ENCODE results near the gene LTC4S. TPM values are rescaled to one million over a fixed set of nuclear protein-coding genes. Genes with fewer than 3 reads are reported as not detected.
"Not testable (repeated sequence)": the region's sequence is repeated elsewhere in the genome, so short reads cannot be mapped to it uniquely, and the experiment has no call there.

Gene LTC4S, protein sequence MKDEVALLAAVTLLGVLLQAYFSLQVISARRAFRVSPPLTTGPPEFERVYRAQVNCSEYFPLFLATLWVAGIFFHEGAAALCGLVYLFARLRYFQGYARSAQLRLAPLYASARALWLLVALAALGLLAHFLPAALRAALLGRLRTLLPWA
- total RNA-seq = 13.7 TPM

DNA sequence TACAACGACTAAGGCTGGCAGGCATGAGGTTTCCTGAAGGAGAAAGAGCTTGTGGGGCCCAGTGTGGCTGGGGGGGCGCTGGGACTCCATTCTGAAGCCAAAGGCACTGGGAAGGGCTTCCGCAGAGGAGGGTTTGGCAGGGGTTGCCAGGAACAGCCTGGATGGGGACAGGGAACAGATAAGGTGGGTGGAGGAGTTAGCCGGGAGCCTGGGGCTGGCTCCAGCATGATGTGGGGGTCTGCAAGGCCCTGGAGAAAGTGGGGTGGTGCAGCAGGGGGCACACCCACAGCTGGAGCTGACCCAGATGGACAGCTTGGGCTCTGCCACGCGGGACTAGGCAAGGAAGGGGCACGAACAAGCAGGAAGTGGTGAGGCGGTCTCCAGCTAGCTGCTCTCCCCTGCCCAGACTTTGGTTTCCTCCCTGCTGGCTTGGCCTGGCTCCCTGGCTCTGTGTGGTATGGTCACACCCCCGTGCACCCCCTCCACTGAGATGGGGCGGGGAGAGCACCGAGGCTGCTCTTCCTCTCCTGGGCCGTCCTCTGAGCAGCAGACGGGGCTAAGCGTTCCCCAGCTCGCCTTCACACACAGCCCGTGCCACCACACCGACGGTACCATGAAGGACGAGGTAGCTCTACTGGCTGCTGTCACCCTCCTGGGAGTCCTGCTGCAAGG is at the start of gene LTC4S:
TSS of gene LTC4S (plus strand) at position 519 of the 672 bp plus-strand sequence. CDS start at position 614, 95 bp downstream.
- peak; percentile 88 for DNase-seq (ENCODE audit: low spot score)

GRCh38 chr5:179744106-179744505 is 49.7 kb upstream of the LTC4S start:
- not testable (repeated sequence) for DNase-seq (ENCODE audit: low spot score)

- DNase-seq (ENCODE audit: low spot score) = no peak
These were observed 46.9 kb upstream of the LTC4S start for GRCh38 chr5:179746872-179747271.

- no peak for DNase-seq (ENCODE audit: low spot score)
These were observed 46.0 kb upstream of the LTC4S start for GRCh38 chr5:179747811-179748210.

DNA sequence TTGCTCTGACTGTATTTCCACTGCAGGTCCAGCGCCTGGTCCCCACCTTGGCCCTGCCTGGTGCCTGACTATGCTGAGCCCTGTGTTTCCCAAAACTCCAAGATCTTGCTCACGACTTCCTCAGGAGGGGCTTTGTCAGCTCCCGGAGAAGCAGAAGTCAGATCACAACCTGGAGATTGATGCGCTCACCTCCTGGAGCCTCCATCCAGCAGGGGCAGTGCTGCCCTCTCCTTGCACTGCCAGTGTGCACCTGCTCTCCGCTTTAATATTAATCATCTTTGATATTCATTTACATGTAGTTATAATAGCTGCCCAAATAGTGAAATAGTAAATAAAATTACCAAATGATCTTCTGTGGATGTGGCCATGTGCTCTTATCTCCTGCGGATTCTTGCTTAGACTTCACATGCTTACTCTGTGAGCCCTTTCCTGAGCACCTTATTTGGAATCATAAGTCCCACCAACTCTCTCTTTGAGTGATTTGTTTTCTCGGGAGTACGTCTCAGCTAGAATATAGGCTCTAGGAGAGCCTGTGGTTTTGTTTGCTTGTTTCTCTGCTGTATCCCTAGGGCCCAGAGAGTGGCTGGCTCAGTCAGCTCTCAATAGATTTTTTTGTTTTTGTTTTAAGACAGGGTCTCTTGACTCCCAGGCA is 43.8 kb upstream of the LTC4S start:
- DNase-seq (ENCODE audit: low spot score) = no peak

- no peak for DNase-seq (ENCODE audit: low spot score)
These were observed 39.8 kb upstream of the LTC4S start for GRCh38 chr5:179753971-179754370.

- DNase-seq (ENCODE audit: low spot score) = no peak
These were observed 38.8 kb upstream of the LTC4S start for GRCh38 chr5:179755022-179755421.

DNA sequence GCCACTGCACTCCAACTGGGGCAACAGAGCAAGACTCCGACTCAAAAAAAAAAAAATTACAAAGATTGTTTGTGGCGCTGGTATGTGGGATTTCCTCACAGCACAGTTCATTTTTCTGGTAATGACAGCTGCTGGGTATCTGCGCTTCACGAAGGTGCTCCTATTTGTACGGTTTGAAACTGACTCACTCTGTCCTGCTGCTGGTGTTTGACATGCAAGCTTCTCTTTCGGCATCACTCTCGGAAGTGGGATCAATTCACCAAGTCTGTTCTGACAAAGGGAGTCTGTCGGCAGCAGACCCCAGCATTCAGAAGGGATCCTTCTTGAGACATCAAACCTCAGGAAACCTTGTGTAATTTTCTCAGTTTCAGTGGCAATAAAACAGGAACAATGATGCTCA is 34.8 kb upstream of the LTC4S start:
- DNase-seq (ENCODE audit: low spot score) = no peak

DNA sequence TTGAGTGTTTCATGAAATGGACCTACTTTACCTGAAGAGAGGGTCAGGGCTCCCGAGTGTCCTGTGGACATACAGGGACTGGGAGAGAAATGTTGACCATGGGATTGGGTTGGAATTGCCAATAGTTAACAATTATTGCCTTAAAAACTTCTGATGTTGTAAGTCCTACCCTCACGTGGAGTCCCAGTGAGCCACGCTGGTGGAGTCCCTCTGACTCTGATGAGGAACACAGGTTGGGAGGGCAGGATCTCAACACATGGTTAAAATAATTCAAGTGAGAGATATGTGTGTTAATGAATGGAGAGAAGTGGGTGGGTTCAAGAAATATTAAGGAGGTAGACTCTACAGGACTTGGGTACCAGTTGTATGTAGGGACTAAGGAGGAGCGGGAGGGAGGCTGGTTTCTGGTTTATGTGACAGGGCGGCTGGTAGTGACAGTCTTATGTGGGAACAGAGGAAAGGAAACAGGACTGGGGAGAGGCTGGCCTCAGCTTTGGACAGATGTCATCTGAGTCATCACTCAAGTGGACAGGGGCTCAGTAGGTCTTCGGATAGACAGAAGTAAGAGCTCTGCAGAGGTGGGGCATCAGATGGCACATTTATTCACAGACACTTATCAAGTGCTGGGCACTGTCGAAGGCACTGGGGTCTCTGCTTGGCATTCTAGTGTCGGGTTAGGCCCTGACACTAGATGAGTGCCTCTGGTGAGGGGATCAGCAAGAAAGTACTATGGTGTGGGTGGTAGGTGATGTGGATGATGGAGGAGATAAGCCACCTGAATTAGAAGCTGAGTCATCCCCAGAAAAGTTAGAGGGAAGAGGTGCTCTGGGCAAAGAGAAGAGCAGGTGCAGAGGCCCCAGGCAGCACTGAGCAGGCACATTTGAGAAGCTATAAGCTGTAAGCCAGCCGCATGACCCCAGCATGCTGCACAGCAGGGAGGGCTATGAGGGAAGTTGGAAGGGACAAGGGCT is 33.9 kb upstream of the LTC4S start:
- no peak for DNase-seq (ENCODE audit: low spot score)

DNA sequence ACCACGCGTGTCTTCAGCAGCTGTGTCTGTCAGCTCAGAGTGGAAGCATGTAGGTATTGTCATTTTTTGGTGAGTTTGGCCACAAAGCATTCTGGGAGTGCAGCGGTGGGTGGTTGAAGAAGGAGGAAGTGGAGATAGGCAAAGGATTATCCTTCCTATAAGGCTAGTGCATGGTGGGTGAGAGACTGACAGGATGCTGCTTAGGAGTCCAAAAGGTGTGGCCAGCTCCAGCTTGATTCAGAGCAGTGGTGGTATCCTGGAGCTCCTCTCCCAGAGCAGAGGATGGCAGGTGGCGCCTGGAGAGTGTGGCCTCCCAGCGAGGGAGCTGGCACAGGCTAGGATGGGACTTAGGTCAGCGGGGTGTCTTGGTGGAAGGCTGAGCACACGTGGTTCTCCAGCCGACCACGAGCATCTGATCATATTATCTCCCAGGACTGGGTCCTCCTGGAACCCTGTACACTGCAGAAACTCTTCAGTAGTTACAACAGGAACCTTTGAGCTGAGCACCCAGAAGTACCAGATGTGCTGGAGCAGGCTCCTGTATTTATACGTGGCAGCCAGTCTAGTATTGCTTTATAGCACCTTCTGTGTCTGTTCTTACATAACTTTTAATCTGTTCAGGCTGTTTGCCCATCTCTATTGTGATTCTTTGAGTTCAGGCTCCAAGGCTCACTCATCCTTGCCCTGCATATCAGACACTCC is 31.6 kb upstream of the LTC4S start:
- no peak for DNase-seq (ENCODE audit: low spot score)

DNA sequence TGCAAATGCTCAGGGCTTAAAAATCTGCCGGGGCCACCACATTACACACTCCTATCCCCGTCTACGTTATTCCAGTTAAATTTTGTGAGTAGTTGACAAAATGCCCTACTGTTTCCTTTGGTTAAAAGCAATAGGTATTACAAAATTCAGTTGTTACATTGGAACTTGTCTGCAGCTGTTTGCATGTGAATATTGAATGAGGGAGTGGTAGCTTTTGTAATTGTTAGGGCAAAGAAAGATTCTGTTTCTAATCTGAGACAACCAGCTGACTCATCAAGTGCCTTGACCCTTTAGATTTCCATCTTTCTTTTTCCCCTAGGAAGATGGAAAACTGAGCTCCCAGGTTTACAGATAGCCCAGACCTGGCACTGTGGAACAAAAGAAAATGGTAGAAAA is 31.0 kb upstream of the LTC4S start:
- DNase-seq (ENCODE audit: low spot score) = no peak

DNA sequence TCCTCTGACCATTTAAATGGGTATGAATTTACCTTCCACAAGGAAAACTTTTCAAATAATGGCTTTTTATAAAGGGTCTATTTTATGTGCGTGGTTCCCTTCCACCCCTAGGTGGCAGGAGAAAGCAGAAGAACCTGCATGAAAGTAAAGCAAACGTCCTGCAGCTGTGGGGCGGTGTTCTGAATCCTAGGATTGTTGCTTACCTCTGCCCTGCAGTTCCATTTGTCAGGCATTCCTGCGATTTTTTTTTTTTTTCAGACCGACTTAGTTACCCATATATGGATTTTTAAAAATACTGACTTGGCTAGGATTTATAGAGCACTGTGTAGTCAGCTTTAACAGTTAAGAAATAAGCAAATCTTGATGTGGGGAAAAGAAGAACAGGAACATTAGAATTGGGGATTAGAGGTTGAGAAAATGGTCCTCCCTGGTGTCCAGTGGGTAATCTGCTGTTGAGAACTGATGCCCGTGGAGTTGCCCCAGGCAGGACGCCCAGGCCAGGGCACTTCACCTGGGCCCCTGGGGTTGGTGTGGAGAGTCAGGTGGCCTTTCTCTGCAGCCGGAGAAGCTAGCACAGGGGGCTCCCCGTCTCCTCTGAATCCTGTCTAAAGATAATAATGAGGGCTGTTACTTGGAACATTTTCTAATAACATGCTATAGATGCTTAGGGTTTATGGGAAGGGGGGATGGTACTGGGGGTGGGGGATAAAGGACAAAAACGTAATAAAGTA is 30.4 kb upstream of the LTC4S start:
- DNase-seq (ENCODE audit: low spot score) = peak; percentile 67

DNA sequence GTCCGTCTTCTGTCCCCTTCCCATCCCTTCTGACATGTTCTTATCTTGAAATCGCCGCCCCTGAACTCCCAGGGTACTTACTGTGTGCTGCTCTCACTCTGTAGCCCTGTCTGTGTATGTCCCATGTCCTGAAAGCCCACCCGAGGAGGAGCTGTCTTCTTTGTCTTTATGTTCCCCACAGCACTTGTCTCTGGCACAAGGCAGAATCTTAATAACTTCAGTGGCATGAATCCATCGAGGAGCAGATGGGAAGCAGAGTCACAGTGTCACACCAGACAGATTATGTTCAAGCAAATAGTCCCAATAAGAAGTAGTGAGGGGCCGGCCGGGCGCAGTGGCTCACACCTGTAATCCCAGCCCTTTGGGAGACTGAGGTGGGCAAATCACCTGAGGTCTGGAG is 29.7 kb upstream of the LTC4S start:
- no peak for DNase-seq (ENCODE audit: low spot score)

GRCh38 chr5:179765400-179765799 is 28.4 kb upstream of the LTC4S start:
- no peak for DNase-seq (ENCODE audit: low spot score)

DNA sequence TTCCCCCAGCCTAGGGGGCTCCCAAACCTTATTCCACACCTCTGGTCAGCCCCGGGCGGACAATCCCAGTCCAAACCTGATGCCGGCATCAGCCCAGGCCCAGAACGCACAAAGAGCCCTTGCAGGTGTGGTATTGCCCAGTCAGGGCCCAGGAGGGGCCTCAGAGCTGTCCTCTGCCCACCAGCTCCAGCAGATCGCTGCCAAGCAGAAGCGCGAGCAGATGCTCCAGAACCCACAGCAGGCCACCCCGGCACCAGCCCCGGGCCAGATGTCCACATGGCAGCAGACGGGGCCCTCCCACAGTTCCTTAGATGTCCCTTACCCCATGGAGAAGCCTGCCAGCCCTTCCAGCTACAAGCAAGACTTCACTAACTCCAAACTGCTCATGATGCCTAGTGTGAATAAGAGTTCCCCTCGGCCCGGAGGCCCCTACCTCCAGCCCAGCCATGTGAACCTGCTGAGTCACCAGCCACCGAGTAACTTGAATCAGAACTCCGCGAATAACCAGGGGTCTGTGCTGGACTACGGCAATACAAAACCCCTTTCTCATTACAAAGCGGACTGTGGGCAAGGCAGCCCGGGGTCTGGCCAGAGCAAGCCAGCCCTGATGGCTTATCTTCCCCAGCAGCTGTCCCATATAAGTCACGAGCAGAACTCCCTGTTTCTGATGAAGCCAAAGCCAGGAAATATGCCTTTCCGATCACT is 27.6 kb upstream of the LTC4S start:
- no peak for DNase-seq (ENCODE audit: low spot score)

DNA sequence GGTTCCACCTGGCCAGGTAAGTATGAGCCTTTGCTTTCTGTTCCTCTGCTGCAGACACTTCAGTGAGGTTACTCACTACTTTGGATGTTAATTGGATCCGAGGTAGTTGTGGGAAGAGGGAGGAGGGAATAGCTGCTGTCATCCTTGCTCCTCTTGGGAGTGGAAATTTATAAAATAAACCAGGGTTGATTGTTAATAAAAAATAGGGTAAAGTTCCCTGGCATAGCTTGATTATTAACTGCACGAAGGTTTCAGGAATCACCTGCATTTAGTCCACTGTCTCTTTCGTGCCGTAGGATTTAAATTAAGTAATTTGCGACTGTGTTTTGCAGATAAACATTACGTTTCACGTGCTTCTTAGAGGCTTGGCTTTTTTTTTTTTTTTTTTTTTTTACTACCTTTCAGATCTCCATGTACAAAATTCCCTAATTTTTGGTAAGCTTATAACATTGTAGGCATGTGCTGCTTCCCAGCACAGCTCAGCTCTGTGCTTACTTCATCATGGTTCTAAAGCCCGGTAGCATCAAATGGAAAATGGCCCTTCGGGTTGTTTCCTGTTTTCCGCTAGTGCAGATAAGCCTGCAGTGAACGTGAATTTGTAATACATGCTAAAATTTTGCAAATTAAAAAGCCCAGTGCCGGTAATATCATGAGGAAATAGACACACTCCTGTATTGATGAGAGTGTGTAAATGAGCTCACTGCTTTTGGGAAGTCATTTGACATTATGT is 26.9 kb upstream of the LTC4S start:
- DNase-seq (ENCODE audit: low spot score) = no peak

- DNase-seq (ENCODE audit: low spot score) = no peak
These were observed 26.2 kb upstream of the LTC4S start for GRCh38 chr5:179767496-179768100.

GRCh38 chr5:179768326-179769085 is 25.3 kb upstream of the LTC4S start:
- no peak for DNase-seq (ENCODE audit: low spot score)

Data from ureter (tissue), 1 donor.